PC-3 (cell line): ENCODE measurements around the gene C10orf95. TPM values are rescaled to one million over a fixed set of nuclear protein-coding genes. Genes with fewer than 3 reads are reported as not detected.

Experiments used
- ATAC-seq: fragments of 200-7000 bp; cut with Tn5 transposase; 2 replicates; pipeline ENCODE4 v1.9.1; 2020; ENCODE audit warnings: mild to moderate bottlenecking, moderate library complexity
- BruUV-seq: library from RNA; stranded (reverse); fragments of 400-500 nt; replicated peaks from 2 replicates; lab custom pipeline; 2021; lab: Mats Ljungman, UMichigan
- CTCF ChIA-PET: fragments of 300-600 bp; sonication (Branson Sonifier 250); formaldehyde crosslinking; loops from one replicate; lab custom pipeline; 2022; ENCODE audit warnings: antibody characterized with exemption; lab: Charles Lee
- POLR2A ChIA-PET: fragments of 300-600 bp; sonication (Branson Sonifier 250); formaldehyde crosslinking; loops from one replicate; lab custom pipeline; 2022; ENCODE audit warnings: antibody characterized with exemption; ENCODE audit not compliant: unreplicated experiment; lab: Charles Lee
- DNase-seq: peaks from one replicate; pipeline ENCODE4 v3.0.0-alpha.2; 2015
- H2AFZ ChIP-seq: fragments of 300-600 bp; sonication (generic); 2 replicates; pipeline ENCODE4 v1.6.0; 2016; ENCODE audit warnings: antibody characterized with exemption, low read length
- H3F3A ChIP-seq: fragments of 300-600 bp; sonication (generic); one replicate; pipeline ENCODE4 v1.6.0; 2017; ENCODE audit warnings: antibody characterized with exemption, low read length, control low read depth, mild to moderate bottlenecking; ENCODE audit not compliant: unreplicated experiment
- H3K27ac ChIP-seq: fragments of 300-600 bp; sonication (generic); 2 replicates; pipeline ENCODE4 v1.5.1; 2016; ENCODE audit warnings: mild to moderate bottlenecking, low read length
- H3K27me3 ChIP-seq: fragments of 300-600 bp; sonication (generic); 2 replicates; pipeline ENCODE4 v1.6.1; 2016; ENCODE audit warnings: low read length, mixed read lengths
- H3K36me3 ChIP-seq: fragments of 300-600 bp; sonication (generic); 2 replicates; pipeline ENCODE4 v1.6.1; 2016; ENCODE audit warnings: low read depth, mixed run types, low read length, mixed read lengths
- H3K4me1 ChIP-seq: fragments of 300-600 bp; sonication (generic); 2 replicates; pipeline ENCODE4 v1.5.1; 2016; ENCODE audit warnings: low read length; ENCODE audit not compliant: insufficient read depth
- H3K4me2 ChIP-seq: fragments of 300-600 bp; sonication (generic); 2 replicates; pipeline ENCODE4 v1.6.0; 2016; ENCODE audit warnings: low read length
- H3K4me3 ChIP-seq: fragments of 300-600 bp; sonication (generic); 2 replicates; pipeline ENCODE4 v1.5.1; 2016; ENCODE audit warnings: mild to moderate bottlenecking, low read length, mixed read lengths
- H3K79me2 ChIP-seq: fragments of 300-600 bp; sonication (generic); 2 replicates; pipeline ENCODE4 v1.6.1; 2017; ENCODE audit warnings: low read length, mixed read lengths
- H3K9ac ChIP-seq: fragments of 300-600 bp; sonication (generic); 2 replicates; pipeline ENCODE4 v1.6.0; 2016; ENCODE audit warnings: mild to moderate bottlenecking, low read length
- H3K9me2 ChIP-seq: fragments of 300-600 bp; sonication (generic); replicated peaks from 2 replicates; pipeline ENCODE4 v1.6.1; 2016; ENCODE audit warnings: mixed run types, low read length, mixed read lengths
- H3K9me3 ChIP-seq: fragments of 300-600 bp; sonication (generic); 2 replicates; pipeline ENCODE4 v1.6.1; 2016; ENCODE audit warnings: low read length, mixed read lengths
- H4K20me1 ChIP-seq: fragments of 300-600 bp; sonication (generic); 2 replicates; pipeline ENCODE4 v1.6.1; 2016; ENCODE audit warnings: low read length, mixed read lengths
- CTCF ChIP-seq: fragments of 300-600 bp; sonication (generic); conservative IDR thresholded peaks from 2 replicates; pipeline ENCODE4 v1.5.1; 2017; ENCODE audit warnings: antibody characterized with exemption, low read depth, mild to moderate bottlenecking, low read length
- EZH2 ChIP-seq: fragments of 300-600 bp; sonication (generic); IDR thresholded peaks from one replicate; pipeline ENCODE4 v1.6.1; 2017; ENCODE audit warnings: antibody characterized with exemption, mild to moderate bottlenecking, low read length; ENCODE audit not compliant: unreplicated experiment
- EZH2phosphoT487 ChIP-seq: fragments of 300-600 bp; sonication (generic); IDR thresholded peaks from 2 replicates; pipeline ENCODE4 v1.6.1; 2018; ENCODE audit warnings: mild to moderate bottlenecking, antibody characterized with exemption, low read length, borderline replicate concordance
- intact Hi-C: fragments of 100-400 bp; cut with micrococcal nuclease; formaldehyde crosslinking; loops from 2 replicates; pipeline ENCODE4 v1.9.0; 2023
- total RNA-seq: library from RNA; depleted of rRNA; stranded (reverse); fragments of >200 nt; gene quantifications from 2 replicates; pipeline ENCODE4 v1.2.3, GENCODE V29; 2014

The C10orf95 gene
- total RNA-seq, 1 experiment from 2014 or later, result 1.9 TPM

- H3K9me2 ChIP-seq, result no peaks in the 10 kb centered on the region
- no peak overlapping the region for H3K9ac ChIP-seq
- intact Hi-C loops, result no loop called here
- H3K4me1 ChIP-seq, result no peaks in the 10 kb centered on the region
- no peak for ATAC-seq
- H2AFZ ChIP-seq, result no peak overlapping the region
- no peaks in the 10 kb centered on the region for H4K20me1 ChIP-seq
- POLR2A ChIA-PET, result no interaction called here
- H3K9me3 ChIP-seq, result no peaks in the 10 kb centered on the region
- H3K27ac ChIP-seq, result no peak overlapping the region
- no peaks in the 10 kb centered on the region for H3K36me3 ChIP-seq
- BruUV-seq, result TSS peak; percentile 20
- no peaks in the 10 kb centered on the region for H3K79me2 ChIP-seq
- DNase-seq, result no peak
- no peaks in the 10 kb centered on the region for H3K27me3 ChIP-seq
- CTCF ChIA-PET, result no interaction called here
- H3K4me2 ChIP-seq, result no peak overlapping the region
- H3F3A ChIP-seq, result no peaks in the 10 kb centered on the region
- TF ChIP-seq CTCF (no peak), EZH2phosphoT487 (no peak), EZH2 (no peak)
- no peak overlapping the region for H3K4me3 ChIP-seq
These were observed 25.3 kb upstream of the C10orf95 start for GRCh38 chr10:102476466-102477141.

- intact Hi-C loops, result no loop called here
- Histone ChIP-seq H3K27me3 (no peaks in the 10 kb centered on the region), H3K4me2 (no peak overlapping the region), H2AFZ (no peak overlapping the region), H4K20me1 (no peaks in the 10 kb centered on the region), H3F3A (no peaks in the 10 kb centered on the region), H3K9ac (no peak overlapping the region), H3K9me2 (no peaks in the 10 kb centered on the region), H3K9me3 (no peaks in the 10 kb centered on the region), H3K79me2 (no peaks in the 10 kb centered on the region), H3K27ac (no peak overlapping the region), H3K36me3 (no peaks in the 10 kb centered on the region), H3K4me1 (no peaks in the 10 kb centered on the region), H3K4me3 (no peak overlapping the region)
- ChIA-PET CTCF (no interaction called here), POLR2A (no interaction called here)
- TF ChIP-seq EZH2 (no peak), EZH2phosphoT487 (no peak), CTCF (no peak)
- no peak for DNase-seq
- ATAC-seq, result no peak
- no TSS peak for BruUV-seq
These were observed 24.2 kb upstream of the C10orf95 start for GRCh38 chr10:102475451-102476040.
